Esophagus mucosa (tissue), 1 donor: ENCODE measurements around the gene PTGDS. TPM values are rescaled to one million over a fixed set of nuclear protein-coding genes. Genes with fewer than 3 reads are reported as not detected.
A peak's percentile ranks its signal among the peaks of the same experiment; 100 is the strongest.

Source experiments
- ATAC-seq: fragments of 200-7000 bp; cut with Tn5 transposase; one replicate; pipeline ENCODE4 v1.9.1; 2020
- total RNA-seq: library from RNA; stranded (reverse); gene quantifications from one replicate; pipeline ENCODE4 v1.2.4, GENCODE V29; 2023
- donor health status: DM: yes; HTN: yes; CAD: no.

The PTGDS gene
- total RNA-seq, 1 donor from 2014 or later: 18.4 TPM

GRCh38 chr9:136958898-136959850 is 18.1 kb upstream of the PTGDS start:
- no peak for ATAC-seq

- no peak for ATAC-seq
Measured at GRCh38 chr9:136960212-136960937, 16.9 kb upstream of the PTGDS start.

GRCh38 chr9:136960938-136961275 is 16.4 kb upstream of the PTGDS start:
- no peak for ATAC-seq

- ATAC-seq: peak; percentile 26
Measured at GRCh38 chr9:136961279-136962065, 15.8 kb upstream of the PTGDS start.

- no peak for ATAC-seq
Measured at GRCh38 chr9:136962163-136962562, 15.1 kb upstream of the PTGDS start.

- ATAC-seq: no peak
Measured at GRCh38 chr9:136962701-136963248, 14.5 kb upstream of the PTGDS start.

GRCh38 chr9:136963341-136963740 is 14.0 kb upstream of the PTGDS start:
- no peak for ATAC-seq

GRCh38 chr9:136963751-136964150 is 13.6 kb upstream of the PTGDS start:
- no peak for ATAC-seq

GRCh38 chr9:136964171-136964689 is 13.1 kb upstream of the PTGDS start:
- ATAC-seq: peak; percentile 46

- ATAC-seq: no peak
Measured at GRCh38 chr9:136964833-136965422, 12.4 kb upstream of the PTGDS start.

GRCh38 chr9:136965771-136966484 is 11.4 kb upstream of the PTGDS start:
- ATAC-seq: no peak

- ATAC-seq: no peak
Measured at GRCh38 chr9:136968333-136969127, 8.8 kb upstream of the PTGDS start.

- ATAC-seq: no peak
Measured at GRCh38 chr9:136969150-136969549, 8.2 kb upstream of the PTGDS start.

GRCh38 chr9:136969774-136970173 is 7.5 kb upstream of the PTGDS start:
- ATAC-seq: no peak

- no peak for ATAC-seq
Measured at GRCh38 chr9:136970361-136970760, 6.9 kb upstream of the PTGDS start.

- no peak for ATAC-seq
Measured at GRCh38 chr9:136971746-136972145, 5.6 kb upstream of the PTGDS start.

- ATAC-seq: no peak
Measured at GRCh38 chr9:136972335-136972734, 5.0 kb upstream of the PTGDS start.

- ATAC-seq: no peak
Measured at GRCh38 chr9:136972743-136973142, 4.6 kb upstream of the PTGDS start.

GRCh38 chr9:136973618-136974617 is 3.4 kb upstream of the PTGDS start:
- no peak for ATAC-seq
